WTC11 (cell line): ENCODE measurements around the gene YKT6. TPM values are rescaled to one million over a fixed set of nuclear protein-coding genes. Genes with fewer than 3 reads are reported as not detected.

Experiments used
- ATAC-seq: fragments of 200-7000 bp; cut with Tn5 transposase; 2 replicates; pipeline ENCODE4 v1.10.0; 2021; ENCODE audit warnings: mild to moderate bottlenecking, moderate library complexity
- CTCF ChIA-PET: fragments of 300-600 bp; sonication (Branson Sonifier 250); formaldehyde crosslinking; loops from one replicate; lab custom pipeline; 2021; ENCODE audit warnings: antibody characterized with exemption; lab: Charles Lee
- POLR2A ChIA-PET: fragments of 350-600 bp; sonication (Branson Sonifier 250); formaldehyde crosslinking; loops from one replicate; lab custom pipeline; 2021; ENCODE audit warnings: antibody characterized with exemption; lab: Charles Lee
- DNase-seq: peaks from one replicate; pipeline ENCODE4 v3.0.0; 2021; ENCODE audit warnings: low spot score
- H3K27ac Mint-ChIP-seq: 2 replicates; pipeline ENCODE4 v1.8.0; 2021; ENCODE audit warnings: mixed read lengths
- H3K27me3 Mint-ChIP-seq: 2 replicates; pipeline ENCODE4 v1.8.0; 2021; ENCODE audit warnings: low read depth, mild to moderate bottlenecking, moderate library complexity, mixed read lengths
- H3K36me3 Mint-ChIP-seq: 2 replicates; pipeline ENCODE4 v1.8.0; 2021; ENCODE audit warnings: mixed read lengths
- H3K4me1 Mint-ChIP-seq: 2 replicates; pipeline ENCODE4 v1.8.0; 2022; ENCODE audit warnings: mixed read lengths
- H3K4me3 Mint-ChIP-seq: 2 replicates; pipeline ENCODE4 v1.8.0; 2021; ENCODE audit warnings: mild to moderate bottlenecking, moderate library complexity, mixed read lengths
- H3K9me3 Mint-ChIP-seq: 2 replicates; pipeline ENCODE4 v1.8.0; 2021; ENCODE audit warnings: mixed read lengths
- ATF1 ChIP-seq: sonication (generic); formaldehyde crosslinking; IDR thresholded peaks from 2 replicates; pipeline ENCODE4 v1.8.1; 2023; ENCODE audit warnings: mild to moderate bottlenecking, moderate library complexity, missing genetic modification reagents
- CTCF ChIP-seq: fragments of 200-600 bp; IDR thresholded peaks from 2 replicates; pipeline ENCODE4 v1.8.0; 2022; ENCODE audit warnings: antibody characterized with exemption
- E2F5 ChIP-seq: sonication (generic); formaldehyde crosslinking; IDR thresholded peaks from 2 replicates; pipeline ENCODE4 v1.8.1; 2022; ENCODE audit warnings: mild to moderate bottlenecking, moderate library complexity, missing genetic modification reagents
- FOXJ3 ChIP-seq: sonication (generic); formaldehyde crosslinking; IDR thresholded peaks from 2 replicates; pipeline ENCODE4 v1.9.0; 2021; ENCODE audit warnings: missing genetic modification reagents, mild to moderate bottlenecking, borderline replicate concordance
- NR2C2 ChIP-seq: sonication (generic); formaldehyde crosslinking; IDR thresholded peaks from 2 replicates; pipeline ENCODE4 v1.8.0; 2022; ENCODE audit warnings: mild to moderate bottlenecking, missing genetic modification reagents
- OVOL2 ChIP-seq: fragments of 250-450 bp; sonication (Bioruptor Pico); IDR thresholded peaks from 2 replicates; pipeline ENCODE4 v1.9.0; 2021; ENCODE audit warnings: mild to moderate bottlenecking, borderline replicate concordance
- PRRX2 ChIP-seq: fragments of 250-450 bp; sonication (Bioruptor Pico); IDR thresholded peaks from 2 replicates; pipeline ENCODE4 v1.8.0; 2021; ENCODE audit warnings: mild to moderate bottlenecking
- SMAD3 ChIP-seq: sonication (generic); formaldehyde crosslinking; IDR thresholded peaks from 2 replicates; pipeline ENCODE4 v1.8.0; 2022; ENCODE audit warnings: missing genetic modification reagents, mild to moderate bottlenecking, borderline replicate concordance
- SOX15 ChIP-seq: fragments of 250-450 bp; sonication (Bioruptor Pico); IDR thresholded peaks from 2 replicates; pipeline ENCODE4 v1.9.0; 2021; ENCODE audit warnings: mild to moderate bottlenecking
- TEAD1 ChIP-seq: sonication (generic); formaldehyde crosslinking; IDR thresholded peaks from 2 replicates; pipeline ENCODE4 v1.8.0; 2022; ENCODE audit warnings: mild to moderate bottlenecking, missing genetic modification reagents
- ZMAT4 ChIP-seq: fragments of 250-450 bp; sonication (Bioruptor Pico); IDR thresholded peaks from 2 replicates; pipeline ENCODE4 v1.9.0; 2021; ENCODE audit warnings: mild to moderate bottlenecking
- ZNF138 ChIP-seq: sonication (generic); formaldehyde crosslinking; conservative IDR thresholded peaks from 2 replicates; pipeline ENCODE4 v1.8.1; 2022; ENCODE audit warnings: mild to moderate bottlenecking, moderate library complexity, missing genetic modification reagents
- ZNF317 ChIP-seq: sonication (generic); formaldehyde crosslinking; IDR thresholded peaks from 2 replicates; pipeline ENCODE4 v1.8.1; 2023; ENCODE audit warnings: low read depth, mild to moderate bottlenecking, moderate library complexity, missing genetic modification reagents, borderline replicate concordance
- ZNF416 ChIP-seq: fragments of 250-450 bp; sonication (Bioruptor Pico); IDR thresholded peaks from 2 replicates; pipeline ENCODE4 v1.9.0; 2021; ENCODE audit warnings: mild to moderate bottlenecking, inconsistent platforms
- total RNA-seq: library from RNA; stranded (reverse); gene quantifications from 3 replicates; pipeline ENCODE4 v1.2.3, GENCODE V29; 2021
- TF ChIP-seq, protein P1 (sequence below): fragments of 250-450 bp; sonication (Bioruptor Pico); IDR thresholded peaks from 2 replicates; pipeline ENCODE4 v1.9.0; 2021; ENCODE audit warnings: mild to moderate bottlenecking
- TF ChIP-seq, protein P2 (sequence below): sonication (generic); formaldehyde crosslinking; IDR thresholded peaks from 2 replicates; pipeline ENCODE4 v1.8.1; 2022; ENCODE audit warnings: mild to moderate bottlenecking, missing genetic modification reagents, moderate library complexity, borderline replicate concordance
- TF ChIP-seq, protein P3 (sequence below): fragments of 250-450 bp; sonication (Bioruptor Pico); conservative IDR thresholded peaks from 2 replicates; pipeline ENCODE4 v1.9.0; 2021; ENCODE audit warnings: mild to moderate bottlenecking
- TF ChIP-seq, protein P4 (sequence below): fragments of 250-450 bp; sonication (Bioruptor Pico); IDR thresholded peaks from 2 replicates; pipeline ENCODE4 v1.9.0; 2021; ENCODE audit warnings: mild to moderate bottlenecking, borderline replicate concordance

YKT6 gene
- total RNA-seq, 1 experiment from 2014 or later = 102 TPM

- ATAC-seq = no peak
- Mint-ChIP-seq H3K27ac (no peak overlapping the region), H3K9me3 (peaks cover 24% of the 10 kb centered on the region), H3K4me3 (no peak overlapping the region), H3K27me3 (peaks cover 13% of the 10 kb centered on the region), H3K4me1 (peaks cover 7% of the 10 kb centered on the region)
- POLR2A ChIA-PET = no interaction called here
- no peak for DNase-seq
- CTCF ChIA-PET = no interaction called here
- TF ChIP-seq SOX15 (CRISPR knock-in tag) (no peak), PRRX2 (CRISPR knock-in tag) (no peak), CTCF (no peak), FOXJ3 (CRISPR knock-in tag) (no peak)
- TF ChIP-seq, all 79 proteins: peak for 0
- peaks cover 3% of the 10 kb centered on the region for H3K36me3 Mint-ChIP-seq
Measured at GRCh38 chr7:44185729-44186128, 15.0 kb upstream of the YKT6 start.

DNA sequence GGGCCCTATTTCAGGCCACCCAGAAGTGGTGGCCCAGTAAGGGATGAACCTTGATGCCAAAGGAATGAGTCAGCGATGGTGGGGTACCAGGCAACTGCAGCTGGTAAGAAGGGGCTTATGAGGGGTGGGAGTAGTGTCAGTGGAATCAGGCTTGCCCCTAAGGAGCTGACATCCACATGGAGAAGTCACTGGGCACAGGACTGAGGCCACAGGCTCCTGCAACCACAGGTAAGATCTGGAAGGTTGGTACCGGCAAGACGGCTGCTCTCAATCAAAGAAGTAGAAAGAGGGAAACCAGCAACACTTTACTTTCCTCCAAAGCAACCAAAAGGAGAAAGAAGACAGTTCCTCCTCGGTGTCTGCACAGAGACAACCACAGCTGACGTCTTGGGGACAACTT, 14.0 kb upstream of the YKT6 start:
- peaks cover 16% of the 10 kb centered on the region for H3K9me3 Mint-ChIP-seq
- no peak overlapping the region for H3K27ac Mint-ChIP-seq
- ATAC-seq (no peak), DNase-seq (no peak)
- ChIA-PET CTCF (interaction anchor here (0.6 to 1.2 kb wide), 2 partner anchors 39 to 44 kb away, joined by 3 to 4 read pairs; no protein-coding TSS in a partner anchor), POLR2A (no interaction called here)
- H3K36me3 Mint-ChIP-seq = peaks cover 3% of the 10 kb centered on the region
- peaks cover 5% of the 10 kb centered on the region for H3K4me1 Mint-ChIP-seq
- H3K27me3 Mint-ChIP-seq = peaks cover 13% of the 10 kb centered on the region
- no peak overlapping the region for H3K4me3 Mint-ChIP-seq
- TF ChIP-seq ZNF138 (CRISPR knock-in tag) = no peak
- TF ChIP-seq, protein P1, sequence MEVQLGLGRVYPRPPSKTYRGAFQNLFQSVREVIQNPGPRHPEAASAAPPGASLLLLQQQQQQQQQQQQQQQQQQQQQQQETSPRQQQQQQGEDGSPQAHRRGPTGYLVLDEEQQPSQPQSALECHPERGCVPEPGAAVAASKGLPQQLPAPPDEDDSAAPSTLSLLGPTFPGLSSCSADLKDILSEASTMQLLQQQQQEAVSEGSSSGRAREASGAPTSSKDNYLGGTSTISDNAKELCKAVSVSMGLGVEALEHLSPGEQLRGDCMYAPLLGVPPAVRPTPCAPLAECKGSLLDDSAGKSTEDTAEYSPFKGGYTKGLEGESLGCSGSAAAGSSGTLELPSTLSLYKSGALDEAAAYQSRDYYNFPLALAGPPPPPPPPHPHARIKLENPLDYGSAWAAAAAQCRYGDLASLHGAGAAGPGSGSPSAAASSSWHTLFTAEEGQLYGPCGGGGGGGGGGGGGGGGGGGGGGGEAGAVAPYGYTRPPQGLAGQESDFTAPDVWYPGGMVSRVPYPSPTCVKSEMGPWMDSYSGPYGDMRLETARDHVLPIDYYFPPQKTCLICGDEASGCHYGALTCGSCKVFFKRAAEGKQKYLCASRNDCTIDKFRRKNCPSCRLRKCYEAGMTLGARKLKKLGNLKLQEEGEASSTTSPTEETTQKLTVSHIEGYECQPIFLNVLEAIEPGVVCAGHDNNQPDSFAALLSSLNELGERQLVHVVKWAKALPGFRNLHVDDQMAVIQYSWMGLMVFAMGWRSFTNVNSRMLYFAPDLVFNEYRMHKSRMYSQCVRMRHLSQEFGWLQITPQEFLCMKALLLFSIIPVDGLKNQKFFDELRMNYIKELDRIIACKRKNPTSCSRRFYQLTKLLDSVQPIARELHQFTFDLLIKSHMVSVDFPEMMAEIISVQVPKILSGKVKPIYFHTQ (CRISPR knock-in tag) = no peak
- TF ChIP-seq E2F5 (CRISPR knock-in tag) = no peak
- TF ChIP-seq PRRX2 (CRISPR knock-in tag) = no peak
- no peak for TF ChIP-seq ZMAT4 (CRISPR knock-in tag)
- TF ChIP-seq ZNF317 (CRISPR knock-in tag) = no peak
- no peak for TF ChIP-seq CTCF
- no peak for TF ChIP-seq ATF1 (CRISPR knock-in tag)
- TF ChIP-seq, protein P2, sequence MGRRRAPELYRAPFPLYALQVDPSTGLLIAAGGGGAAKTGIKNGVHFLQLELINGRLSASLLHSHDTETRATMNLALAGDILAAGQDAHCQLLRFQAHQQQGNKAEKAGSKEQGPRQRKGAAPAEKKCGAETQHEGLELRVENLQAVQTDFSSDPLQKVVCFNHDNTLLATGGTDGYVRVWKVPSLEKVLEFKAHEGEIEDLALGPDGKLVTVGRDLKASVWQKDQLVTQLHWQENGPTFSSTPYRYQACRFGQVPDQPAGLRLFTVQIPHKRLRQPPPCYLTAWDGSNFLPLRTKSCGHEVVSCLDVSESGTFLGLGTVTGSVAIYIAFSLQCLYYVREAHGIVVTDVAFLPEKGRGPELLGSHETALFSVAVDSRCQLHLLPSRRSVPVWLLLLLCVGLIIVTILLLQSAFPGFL (CRISPR knock-in tag) = no peak
- TF ChIP-seq SMAD3 (CRISPR knock-in tag) = no peak
- TF ChIP-seq TEAD1 (CRISPR knock-in tag) = no peak
- TF ChIP-seq, protein P3, sequence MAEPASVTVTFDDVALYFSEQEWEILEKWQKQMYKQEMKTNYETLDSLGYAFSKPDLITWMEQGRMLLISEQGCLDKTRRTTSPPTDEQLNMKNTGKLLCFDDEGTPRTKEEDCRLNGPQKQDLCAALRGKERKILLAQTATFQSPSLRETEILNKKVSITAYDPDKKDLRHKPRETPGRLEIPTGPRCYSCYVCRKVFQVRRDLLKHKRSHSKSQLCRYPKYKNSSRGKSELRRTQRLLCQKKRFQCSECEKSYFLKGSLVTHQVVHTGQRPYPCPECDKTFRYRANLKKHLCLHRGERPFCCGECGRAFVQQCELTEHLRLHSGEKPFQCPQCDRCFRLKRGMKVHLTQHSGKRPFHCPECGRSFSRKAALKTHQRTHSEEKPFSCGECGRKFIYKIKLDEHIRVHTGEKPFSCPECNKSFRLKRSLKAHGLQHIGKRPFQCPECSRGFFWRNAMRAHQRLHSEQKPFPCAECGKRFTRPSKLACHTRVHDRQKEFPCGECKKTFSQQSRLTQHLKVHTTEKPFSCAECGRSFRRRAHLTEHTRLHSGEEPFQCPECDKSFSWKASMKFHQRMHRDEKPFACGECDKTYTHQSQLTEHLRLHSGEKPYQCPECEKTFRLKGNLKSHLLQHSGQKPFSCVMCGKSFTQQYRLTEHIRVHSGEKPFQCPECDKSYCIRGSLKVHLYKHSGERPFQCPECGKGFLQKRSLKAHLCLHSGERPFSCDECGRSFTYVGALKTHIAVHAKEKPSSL (CRISPR knock-in tag) = no peak
- no peak for TF ChIP-seq OVOL2
- TF ChIP-seq, protein P4, sequence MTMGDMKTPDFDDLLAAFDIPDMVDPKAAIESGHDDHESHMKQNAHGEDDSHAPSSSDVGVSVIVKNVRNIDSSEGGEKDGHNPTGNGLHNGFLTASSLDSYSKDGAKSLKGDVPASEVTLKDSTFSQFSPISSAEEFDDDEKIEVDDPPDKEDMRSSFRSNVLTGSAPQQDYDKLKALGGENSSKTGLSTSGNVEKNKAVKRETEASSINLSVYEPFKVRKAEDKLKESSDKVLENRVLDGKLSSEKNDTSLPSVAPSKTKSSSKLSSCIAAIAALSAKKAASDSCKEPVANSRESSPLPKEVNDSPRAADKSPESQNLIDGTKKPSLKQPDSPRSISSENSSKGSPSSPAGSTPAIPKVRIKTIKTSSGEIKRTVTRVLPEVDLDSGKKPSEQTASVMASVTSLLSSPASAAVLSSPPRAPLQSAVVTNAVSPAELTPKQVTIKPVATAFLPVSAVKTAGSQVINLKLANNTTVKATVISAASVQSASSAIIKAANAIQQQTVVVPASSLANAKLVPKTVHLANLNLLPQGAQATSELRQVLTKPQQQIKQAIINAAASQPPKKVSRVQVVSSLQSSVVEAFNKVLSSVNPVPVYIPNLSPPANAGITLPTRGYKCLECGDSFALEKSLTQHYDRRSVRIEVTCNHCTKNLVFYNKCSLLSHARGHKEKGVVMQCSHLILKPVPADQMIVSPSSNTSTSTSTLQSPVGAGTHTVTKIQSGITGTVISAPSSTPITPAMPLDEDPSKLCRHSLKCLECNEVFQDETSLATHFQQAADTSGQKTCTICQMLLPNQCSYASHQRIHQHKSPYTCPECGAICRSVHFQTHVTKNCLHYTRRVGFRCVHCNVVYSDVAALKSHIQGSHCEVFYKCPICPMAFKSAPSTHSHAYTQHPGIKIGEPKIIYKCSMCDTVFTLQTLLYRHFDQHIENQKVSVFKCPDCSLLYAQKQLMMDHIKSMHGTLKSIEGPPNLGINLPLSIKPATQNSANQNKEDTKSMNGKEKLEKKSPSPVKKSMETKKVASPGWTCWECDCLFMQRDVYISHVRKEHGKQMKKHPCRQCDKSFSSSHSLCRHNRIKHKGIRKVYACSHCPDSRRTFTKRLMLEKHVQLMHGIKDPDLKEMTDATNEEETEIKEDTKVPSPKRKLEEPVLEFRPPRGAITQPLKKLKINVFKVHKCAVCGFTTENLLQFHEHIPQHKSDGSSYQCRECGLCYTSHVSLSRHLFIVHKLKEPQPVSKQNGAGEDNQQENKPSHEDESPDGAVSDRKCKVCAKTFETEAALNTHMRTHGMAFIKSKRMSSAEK (CRISPR knock-in tag) = no peak
- TF ChIP-seq NR2C2 (CRISPR knock-in tag) = no peak
- no peak for TF ChIP-seq ZNF416 (CRISPR knock-in tag)
